H9 (cell line): ENCODE measurements around the gene TFF2. TPM values are rescaled to one million over a fixed set of nuclear protein-coding genes. Genes with fewer than 3 reads are reported as not detected.

Experiments
- DNase-seq: peaks from one replicate; pipeline ENCODE4 v3.0.0-alpha.2; 2017
- H2AFZ ChIP-seq: one replicate; pipeline ENCODE4 v1.6.1; 2013; ENCODE audit warnings: mild to moderate bottlenecking, low read length, control low read depth, moderate library complexity
- H2AK5ac ChIP-seq: 2 replicates; pipeline ENCODE4 v1.6.1; 2013; ENCODE audit warnings: low read length, control low read depth, mixed read lengths; ENCODE audit not compliant: insufficient read length
- H2BK120ac ChIP-seq: one replicate; pipeline ENCODE4 v1.6.1; 2013; ENCODE audit warnings: low read depth, mild to moderate bottlenecking, low read length, control low read depth, inconsistent platforms; ENCODE audit not compliant: poor library complexity, severe bottlenecking
- H2BK12ac ChIP-seq: 2 replicates; pipeline ENCODE4 v1.6.1; 2013; ENCODE audit warnings: low read length, control low read depth, mixed read lengths, low read depth; ENCODE audit not compliant: insufficient read length
- H2BK15ac ChIP-seq: 2 replicates; pipeline ENCODE4 v1.6.1; 2013; ENCODE audit warnings: low read depth, low read length, control low read depth
- H2BK20ac ChIP-seq: one replicate; pipeline ENCODE4 v1.6.1; 2013; ENCODE audit warnings: low read depth, mild to moderate bottlenecking, low read length, control low read depth, inconsistent platforms; ENCODE audit not compliant: poor library complexity, severe bottlenecking
- H2BK5ac ChIP-seq: 2 replicates; pipeline ENCODE4 v1.6.1; 2013; ENCODE audit warnings: low read length, control low read depth, mixed read lengths; ENCODE audit not compliant: insufficient read length
- H3K14ac ChIP-seq: 2 replicates; pipeline ENCODE4 v1.6.1; 2013; ENCODE audit warnings: low read length, control low read depth; ENCODE audit not compliant: insufficient read depth
- H3K18ac ChIP-seq: 2 replicates; pipeline ENCODE4 v1.6.1; 2013; ENCODE audit warnings: low read depth, mild to moderate bottlenecking, mixed read lengths, low read length, control low read depth; ENCODE audit not compliant: insufficient read length
- H3K23ac ChIP-seq: 2 replicates; pipeline ENCODE4 v1.6.1; 2013; ENCODE audit warnings: low read length, control low read depth, mixed read lengths, low read depth; ENCODE audit not compliant: insufficient read length
- H3K23me2 ChIP-seq: 2 replicates; pipeline ENCODE4 v1.6.1; 2013; ENCODE audit warnings: low read depth, mild to moderate bottlenecking, mixed read lengths, low read length, control low read depth; ENCODE audit not compliant: insufficient read length, poor library complexity, severe bottlenecking
- H3K27ac ChIP-seq: 2 replicates; pipeline ENCODE4 v1.5.1; 2013; ENCODE audit warnings: low read length, control low read depth, mixed read lengths, low read depth; ENCODE audit not compliant: insufficient read length
- H3K27me3 ChIP-seq: 2 replicates; pipeline ENCODE4 v1.6.1; 2013; ENCODE audit warnings: low read length, control low read depth, inconsistent platforms; ENCODE audit not compliant: insufficient read depth
- H3K4ac ChIP-seq: 2 replicates; pipeline ENCODE4 v1.6.1; 2013; ENCODE audit warnings: low read depth, mild to moderate bottlenecking, control low read depth, inconsistent platforms, low read length, moderate library complexity
- H3K4me1 ChIP-seq: 2 replicates; pipeline ENCODE4 v1.6.1; 2013; ENCODE audit warnings: low read length, control low read depth, inconsistent platforms; ENCODE audit not compliant: insufficient read depth
- H3K4me2 ChIP-seq: 2 replicates; pipeline ENCODE4 v1.6.1; 2013; ENCODE audit warnings: low read length, control low read depth, mixed read lengths; ENCODE audit not compliant: insufficient read length, insufficient read depth
- H3K56ac ChIP-seq: 2 replicates; pipeline ENCODE4 v1.6.1; 2013; ENCODE audit warnings: low read depth, mild to moderate bottlenecking, mixed read lengths, low read length, control low read depth; ENCODE audit not compliant: insufficient read length
- H3K79me1 ChIP-seq: 2 replicates; pipeline ENCODE4 v1.6.1; 2013; ENCODE audit warnings: low read depth, mild to moderate bottlenecking, moderate library complexity, low read length, control low read depth, inconsistent platforms; ENCODE audit not compliant: insufficient read depth, poor library complexity, severe bottlenecking
- H3K79me2 ChIP-seq: 2 replicates; pipeline ENCODE4 v1.6.1; 2013; ENCODE audit warnings: low read length, control low read depth, inconsistent platforms; ENCODE audit not compliant: insufficient read depth
- H3K9ac ChIP-seq: 2 replicates; pipeline ENCODE4 v1.6.1; 2013; ENCODE audit warnings: low read length, control low read depth, mixed read lengths; ENCODE audit not compliant: insufficient read length; ENCODE audit errors: extremely low read depth
- H3K9me3 ChIP-seq: one replicate; pipeline ENCODE4 v1.6.1; 2013; ENCODE audit warnings: low read depth, low read length, inconsistent platforms; ENCODE audit not compliant: control insufficient read depth
- H3T11ph ChIP-seq: one replicate; pipeline ENCODE4 v1.6.1; 2013; ENCODE audit warnings: mild to moderate bottlenecking, low read length, control low read depth, inconsistent platforms
- H4K20me1 ChIP-seq: one replicate; pipeline ENCODE4 v1.6.1; 2013; ENCODE audit not compliant: control insufficient read depth, insufficient read length, insufficient read depth
- H4K5ac ChIP-seq: 2 replicates; pipeline ENCODE4 v1.6.1; 2013; ENCODE audit warnings: low read depth, mild to moderate bottlenecking, mixed read lengths, low read length, control low read depth; ENCODE audit not compliant: insufficient read length
- H4K8ac ChIP-seq: replicated peaks from 2 replicates; pipeline ENCODE4 v1.6.1; 2013; ENCODE audit warnings: low read length, control low read depth, mixed read lengths, low read depth; ENCODE audit not compliant: insufficient read length
- H4K91ac ChIP-seq: 2 replicates; pipeline ENCODE4 v1.6.1; 2013; ENCODE audit warnings: low read depth, mild to moderate bottlenecking, moderate library complexity, mixed read lengths, low read length, control low read depth; ENCODE audit not compliant: insufficient read length
- H3K27ac Mint-ChIP-seq, 3 experiments: 2 replicates in 2 of 3; 3 replicates in 1 of 3; pipeline ENCODE4 v1.8.0; 2020 to 2021; ENCODE audit warnings: mixed read lengths in 3 of 3, mild to moderate bottlenecking in 1 of 3, moderate library complexity in 1 of 3
- H3K27me3 Mint-ChIP-seq: 2 replicates; pipeline ENCODE4 v1.8.0; 2021; ENCODE audit warnings: low read depth, mild to moderate bottlenecking, moderate library complexity, mixed read lengths
- H3K36me3 Mint-ChIP-seq, 3 experiments: 2 replicates in 2 of 3; 3 replicates in 1 of 3; pipeline ENCODE4 v1.8.0; 2020 to 2021; ENCODE audit warnings: low read depth in 3 of 3, mixed read lengths in 3 of 3; ENCODE audit not compliant: insufficient read depth in 1 of 3
- H3K4me1 Mint-ChIP-seq, 2 experiments: 2 replicates each; pipeline ENCODE4 v1.8.0; 2020; ENCODE audit warnings: mixed read lengths in 2 of 2
- H3K4me3 Mint-ChIP-seq, 2 experiments: 2 replicates in 1 of 2; 3 replicates in 1 of 2; pipeline ENCODE4 v1.8.0; 2020 to 2021; ENCODE audit warnings: mild to moderate bottlenecking in 2 of 2, mixed read lengths in 2 of 2, moderate library complexity in 1 of 2
- H3K9me3 Mint-ChIP-seq, 2 experiments: 2 replicates in 1 of 2; 3 replicates in 1 of 2; pipeline ENCODE4 v1.8.0; 2020; ENCODE audit warnings: mild to moderate bottlenecking in 2 of 2, mixed read lengths in 2 of 2, moderate library complexity in 1 of 2
- total RNA-seq: library from RNA; stranded (reverse); gene quantifications from 2 replicates; pipeline ENCODE4 v1.2.1, GENCODE V29; 2021
- TF ChIP-seq, protein P1 (sequence below): fragments of 200-600 bp; sonication (generic); conservative IDR thresholded peaks from 3 replicates; pipeline ENCODE4 v1.8.0; 2021; ENCODE audit warnings: antibody characterized with exemption, mild to moderate bottlenecking

TFF2 gene
- total RNA-seq, 1 experiment from 2014 or later: not detected

DNA sequence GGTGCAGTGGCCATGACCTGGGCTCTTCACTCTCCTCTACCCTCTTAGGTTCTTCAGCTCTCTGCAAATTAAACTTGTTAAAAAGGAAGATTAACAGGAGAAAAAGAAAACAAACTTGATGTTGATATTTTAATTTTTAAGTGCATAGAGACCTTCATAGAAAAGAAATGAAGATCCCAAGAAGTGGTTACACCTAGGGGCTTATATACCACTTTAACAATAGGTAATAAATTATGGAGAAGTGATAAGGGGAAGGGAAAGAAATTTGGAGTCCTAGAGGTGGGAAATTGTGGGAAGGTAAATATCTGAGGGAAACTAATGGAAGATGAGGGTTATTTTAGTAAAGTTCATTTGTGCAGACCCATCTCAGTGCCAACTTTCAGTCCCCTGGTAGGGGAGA is 19.1 kb downstream of the TFF2 start:
- TF ChIP-seq, protein P1, sequence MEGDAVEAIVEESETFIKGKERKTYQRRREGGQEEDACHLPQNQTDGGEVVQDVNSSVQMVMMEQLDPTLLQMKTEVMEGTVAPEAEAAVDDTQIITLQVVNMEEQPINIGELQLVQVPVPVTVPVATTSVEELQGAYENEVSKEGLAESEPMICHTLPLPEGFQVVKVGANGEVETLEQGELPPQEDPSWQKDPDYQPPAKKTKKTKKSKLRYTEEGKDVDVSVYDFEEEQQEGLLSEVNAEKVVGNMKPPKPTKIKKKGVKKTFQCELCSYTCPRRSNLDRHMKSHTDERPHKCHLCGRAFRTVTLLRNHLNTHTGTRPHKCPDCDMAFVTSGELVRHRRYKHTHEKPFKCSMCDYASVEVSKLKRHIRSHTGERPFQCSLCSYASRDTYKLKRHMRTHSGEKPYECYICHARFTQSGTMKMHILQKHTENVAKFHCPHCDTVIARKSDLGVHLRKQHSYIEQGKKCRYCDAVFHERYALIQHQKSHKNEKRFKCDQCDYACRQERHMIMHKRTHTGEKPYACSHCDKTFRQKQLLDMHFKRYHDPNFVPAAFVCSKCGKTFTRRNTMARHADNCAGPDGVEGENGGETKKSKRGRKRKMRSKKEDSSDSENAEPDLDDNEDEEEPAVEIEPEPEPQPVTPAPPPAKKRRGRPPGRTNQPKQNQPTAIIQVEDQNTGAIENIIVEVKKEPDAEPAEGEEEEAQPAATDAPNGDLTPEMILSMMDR: no peak
- Histone ChIP-seq H3K18ac (no peak overlapping the region), H2AK5ac (no peak overlapping the region), H3K4ac (no peak overlapping the region), H3K9me3 (peaks cover 23% of the 10 kb centered on the region), H2BK20ac (no peak overlapping the region), H3T11ph (no peak overlapping the region), H2BK5ac (no peak overlapping the region), H3K56ac (no peak overlapping the region), H4K91ac (no peak overlapping the region), H3K23ac (no peak overlapping the region), H3K23me2 (no peaks in the 10 kb centered on the region), H4K20me1 (no peaks in the 10 kb centered on the region), H3K4me2 (no peak overlapping the region), H3K27ac (no peak overlapping the region), H4K8ac (no peak overlapping the region), H3K79me1 (no peaks in the 10 kb centered on the region), H3K79me2 (no peaks in the 10 kb centered on the region), H3K14ac (no peak overlapping the region), H2BK12ac (no peak overlapping the region), H3K9ac (no peak overlapping the region), H3K27me3 (no peaks in the 10 kb centered on the region), H2AFZ (no peak overlapping the region), H2BK15ac (no peak overlapping the region), H3K4me1 (peaks cover 5% of the 10 kb centered on the region; the same call in 1 of the 2 replicates), H2BK120ac (no peak overlapping the region), H4K5ac (no peak overlapping the region)
- Mint-ChIP-seq H3K9me3 (peaks cover 30 to 32% of the 10 kb centered on the region in 2 experiments), H3K27me3 (peaks cover 13% of the 10 kb centered on the region), H3K36me3 (peaks cover 24 to 37% (median 24%) of the 10 kb centered on the region in 3 experiments), H3K4me1 (peaks cover 25 to 26% of the 10 kb centered on the region in 2 experiments), H3K4me3 (no peak overlapping the region), H3K27ac (no peak overlapping the region)
- DNase-seq: no peak
